GM21515 (cell line): ENCODE data around the gene ANP32A.
"Not testable (repeated sequence)": the region's sequence is repeated elsewhere in the genome, so short reads cannot be mapped to it uniquely, and the experiment has no call there.

Source experiments
- ATAC-seq: cut with Tn5 transposase; IDR thresholded peaks from one replicate; pipeline ENCODE4 v1.9.1; 2021; ENCODE audit not compliant: unreplicated experiment

The ANP32A gene

GRCh38 chr15:68759982-68760579 is 60.6 kb downstream of the ANP32A start:
- ATAC-seq: not testable (repeated sequence)

GRCh38 chr15:68755731-68756130 is 65.0 kb downstream of the ANP32A start:
- no peak for ATAC-seq

GRCh38 chr15:68751622-68752021 is 69.1 kb downstream of the ANP32A start:
- no peak for ATAC-seq

GRCh38 chr15:68749793-68750192 is 70.9 kb downstream of the ANP32A start:
- no peak for ATAC-seq

GRCh38 chr15:68749365-68749764 is 71.3 kb downstream of the ANP32A start:
- ATAC-seq: no peak

- ATAC-seq: no peak
Measured at GRCh38 chr15:68743256-68743655, 77.4 kb downstream of the ANP32A start.

GRCh38 chr15:68739390-68740080 is 81.2 kb downstream of the ANP32A start:
- ATAC-seq: no peak

GRCh38 chr15:68735610-68736009 is 85.1 kb downstream of the ANP32A start:
- ATAC-seq: no peak

GRCh38 chr15:68734881-68735280 is 85.8 kb downstream of the ANP32A start:
- ATAC-seq: no peak

GRCh38 chr15:68734352-68734751 is 86.3 kb downstream of the ANP32A start:
- ATAC-seq: no peak

- ATAC-seq: no peak
Measured at GRCh38 chr15:68733666-68734065, 87.0 kb downstream of the ANP32A start.

GRCh38 chr15:68732451-68732850 is 88.2 kb downstream of the ANP32A start:
- no peak for ATAC-seq

GRCh38 chr15:68730976-68731897 is 89.5 kb downstream of the ANP32A start:
- ATAC-seq: no peak

- ATAC-seq: no peak
Measured at GRCh38 chr15:68730471-68730919, 90.2 kb downstream of the ANP32A start.

- ATAC-seq: no peak
Measured at GRCh38 chr15:68729789-68730411, 90.8 kb downstream of the ANP32A start.
